BLaER1 treated with 17β-estradiol and CSF1 and Interleukin-3, amounts not matched to agents 10 nM and 100 nM (cell line): ENCODE results near the gene CDC73.
A peak's percentile ranks its signal among the peaks of the same experiment; 100 is the strongest.
"Not testable (repeated sequence)": the region's sequence is repeated elsewhere in the genome, so short reads cannot be mapped to it uniquely, and the experiment has no call there.

Source experiments
- H3K27ac ChIP-seq, 11 experiments: shearing (Covaris generic); formaldehyde crosslinking; 2 replicates each; pipeline ENCODE4 v1.8.1; 2022
- H3K27me3 ChIP-seq, 11 experiments: shearing (Covaris generic); formaldehyde crosslinking; 2 replicates each; pipeline ENCODE4 v1.8.1; 2022
- H3K36me3 ChIP-seq, 11 experiments: shearing (Covaris generic); formaldehyde crosslinking; 2 replicates each; pipeline ENCODE4 v1.8.1; 2022
- H3K4me1 ChIP-seq, 10 experiments: shearing (Covaris generic); formaldehyde crosslinking; 2 replicates each; pipeline ENCODE4 v1.8.1; 2022
- H3K4me2 ChIP-seq, 11 experiments: shearing (Covaris generic); formaldehyde crosslinking; 2 replicates each; pipeline ENCODE4 v1.8.1; 2022
- H3K4me3 ChIP-seq, 10 experiments: shearing (Covaris generic); formaldehyde crosslinking; 2 replicates each; pipeline ENCODE4 v1.8.1; 2022
- H3K9ac ChIP-seq, 11 experiments: shearing (Covaris generic); formaldehyde crosslinking; 2 replicates each; pipeline ENCODE4 v1.8.1; 2022
- H3K9me3 ChIP-seq, 11 experiments: shearing (Covaris generic); formaldehyde crosslinking; replicated peaks in 1 of 11; 2 replicates each; pipeline ENCODE4 v1.8.1; 2022
- H4K20me1 ChIP-seq, 11 experiments: shearing (Covaris generic); formaldehyde crosslinking; 2 replicates each; pipeline ENCODE4 v1.8.1; 2022
- Cebpa-rat ChIP-seq, 11 experiments: shearing (Covaris generic); IDR thresholded peaks; 2 replicates each; pipeline ENCODE4 v1.8.1; 2022

The CDC73 gene

GRCh38 chr1:193181536-193181935, 59.7 kb downstream of the CDC73 start:
- no peaks in the 10 kb centered on the region for H3K27me3 ChIP-seq
- H3K4me2 ChIP-seq = no peak overlapping the region
- TF ChIP-seq Cebpa-rat (IDR thresholded peaks at IDR 0.05) = no peak
- H3K4me3 ChIP-seq = no peak overlapping the region
- H4K20me1 ChIP-seq = peaks cover 38 to 97% (median 64%) of the 10 kb centered on the region in 11 experiments
- peaks cover 0 to 14% (median 6%) of the 10 kb centered on the region in 11 experiments; a peak in 11 of 22 replicates for H3K36me3 ChIP-seq
- H3K9ac ChIP-seq = no peak overlapping the region
- H3K27ac ChIP-seq = no peak overlapping the region
- H3K4me1 ChIP-seq = peaks cover 5 to 9% (median 8%) of the 10 kb centered on the region in 10 experiments; a peak in 12 of 20 replicates
- H3K9me3 ChIP-seq = no peaks in the 10 kb centered on the region

DNA sequence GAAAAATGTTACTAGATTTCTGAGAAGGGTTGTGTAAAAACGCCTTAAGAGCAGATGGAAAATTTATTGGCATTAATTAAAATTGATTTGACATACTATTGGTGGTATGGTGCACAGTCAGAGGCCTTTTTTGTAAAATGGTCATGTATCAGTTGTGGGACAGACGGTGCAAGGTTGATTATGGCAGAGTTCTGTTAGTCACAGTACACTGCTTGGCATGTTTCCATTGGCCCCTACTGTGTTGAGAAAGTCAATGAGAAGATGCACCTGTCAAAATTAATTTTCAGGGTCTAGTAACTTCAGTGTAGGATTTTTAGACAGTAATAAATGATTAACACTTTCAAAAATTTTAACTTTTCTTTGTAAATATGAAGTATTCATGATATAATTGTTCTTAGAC, 60.2 kb downstream of the CDC73 start:
- no peak for TF ChIP-seq Cebpa-rat (IDR thresholded peaks at IDR 0.05)
- no peak overlapping the region for H3K9ac ChIP-seq

DNA sequence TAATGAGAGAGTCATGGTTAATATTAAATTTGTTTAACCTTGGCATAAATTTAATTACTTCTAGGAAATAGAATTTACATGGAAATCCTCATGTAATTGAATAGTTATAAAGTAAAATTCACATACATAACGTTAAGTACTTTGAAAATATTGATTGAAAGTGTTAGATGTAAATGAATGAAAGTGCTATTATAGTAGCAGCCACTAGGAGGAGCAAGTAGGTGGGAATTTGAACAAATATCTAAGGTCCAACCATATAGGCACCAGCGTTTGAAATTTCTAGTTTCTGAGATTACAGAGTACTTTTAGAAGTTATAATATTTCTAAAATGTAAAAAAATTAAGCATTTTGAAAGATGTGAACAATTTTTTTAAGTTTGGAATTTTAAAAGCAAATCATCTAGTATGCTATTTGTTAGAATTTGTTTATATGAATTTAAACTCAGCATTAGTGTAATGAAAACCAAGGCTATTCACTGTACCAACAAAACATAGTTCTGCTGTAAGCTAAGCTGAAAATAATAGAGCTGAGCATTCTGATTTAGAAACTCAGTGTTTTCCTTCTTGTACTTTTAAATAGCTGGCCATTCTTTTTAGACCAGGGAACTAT, 61.3 kb downstream of the CDC73 start:
- Histone ChIP-seq H3K9me3 (no peaks in the 10 kb centered on the region), H3K4me1 (peaks cover 5 to 18% (median 11%) of the 10 kb centered on the region in 10 experiments; a peak in 12 of 20 replicates), H4K20me1 (peaks cover 40 to 97% (median 76%) of the 10 kb centered on the region in 11 experiments), H3K4me3 (no peak overlapping the region), H3K9ac (no peak overlapping the region), H3K36me3 (peaks cover 0 to 5% (median 0%) of the 10 kb centered on the region in 11 experiments; a peak in 1 of 22 replicates), H3K4me2 (no peak overlapping the region), H3K27me3 (no peaks in the 10 kb centered on the region), H3K27ac (no peak overlapping the region)
- TF ChIP-seq Cebpa-rat (IDR thresholded peaks at IDR 0.05) = no peak

More for the DNA sequence above, 60.2 kb downstream of the CDC73 start:
- Histone ChIP-seq H3K4me3 (no peak overlapping the region), H3K4me1 (peaks cover 5 to 13% (median 11%) of the 10 kb centered on the region in 10 experiments; a peak in 12 of 20 replicates), H4K20me1 (peaks cover 40 to 97% (median 66%) of the 10 kb centered on the region in 11 experiments), H3K27me3 (no peaks in the 10 kb centered on the region), H3K4me2 (no peak overlapping the region), H3K36me3 (peaks cover 0 to 9% (median 1%) of the 10 kb centered on the region in 11 experiments; a peak in 9 of 22 replicates), H3K9me3 (no peaks in the 10 kb centered on the region), H3K27ac (no peak overlapping the region)

DNA sequence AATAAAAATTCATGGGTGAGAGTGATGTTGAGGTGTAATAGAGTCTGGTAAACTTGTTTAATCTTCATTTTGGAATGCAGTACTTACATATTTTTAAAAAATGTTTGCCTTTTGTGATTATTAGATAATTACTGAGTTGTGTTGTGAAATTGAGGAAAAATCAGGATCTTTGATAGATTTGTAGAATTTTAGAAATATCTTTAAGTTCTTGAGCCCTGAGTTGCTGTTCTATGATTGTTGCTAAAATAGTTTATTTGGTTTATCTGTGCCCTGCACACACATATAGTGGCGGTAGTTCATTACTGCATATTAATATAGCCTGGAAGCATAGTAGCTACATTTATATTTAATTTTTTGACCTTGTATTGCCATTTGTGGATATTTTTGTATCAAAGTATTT, 62.9 kb downstream of the CDC73 start:
- peaks cover 0 to 17% (median 0%) of the 10 kb centered on the region in 11 experiments; a peak in 3 of 22 replicates for H3K36me3 ChIP-seq
- peaks cover 0 to 6% (median 0%) of the 10 kb centered on the region in 11 experiments; a peak in 1 of 22 replicates for H3K9me3 ChIP-seq
- no peak overlapping the region for H3K4me2 ChIP-seq
- no peaks in the 10 kb centered on the region for H3K27me3 ChIP-seq
- TF ChIP-seq Cebpa-rat (IDR thresholded peaks at IDR 0.05) = no peak
- no peak overlapping the region for H3K27ac ChIP-seq
- no peak overlapping the region for H3K4me3 ChIP-seq
- H4K20me1 ChIP-seq = peaks cover 37 to 97% (median 80%) of the 10 kb centered on the region in 11 experiments
- no peak overlapping the region for H3K9ac ChIP-seq
- H3K4me1 ChIP-seq = peaks cover 5 to 18% (median 10%) of the 10 kb centered on the region in 10 experiments; a peak in 12 of 20 replicates

- H3K36me3 ChIP-seq = peaks cover 0 to 15% (median 2%) of the 10 kb centered on the region in 11 experiments; a peak in 5 of 22 replicates
- H3K4me3 ChIP-seq = no peak overlapping the region
- no peak for TF ChIP-seq Cebpa-rat (IDR thresholded peaks at IDR 0.05)
- peaks cover 5 to 18% (median 10%) of the 10 kb centered on the region in 10 experiments; a peak in 12 of 20 replicates for H3K4me1 ChIP-seq
- peaks cover 0 to 8% (median under 1%) of the 10 kb centered on the region in 11 experiments; a peak in 4 of 22 replicates for H3K9me3 ChIP-seq
- no peak overlapping the region for H3K27ac ChIP-seq
- peaks cover 36 to 97% (median 77%) of the 10 kb centered on the region in 11 experiments for H4K20me1 ChIP-seq
- no peak overlapping the region for H3K9ac ChIP-seq
- H3K4me2 ChIP-seq = no peak overlapping the region
- no peaks in the 10 kb centered on the region for H3K27me3 ChIP-seq
These were observed 63.4 kb downstream of the CDC73 start for GRCh38 chr1:193185211-193185610.

- H3K9ac ChIP-seq = no peak within 1 kb of the TSS
- peaks cover 2 to 17% (median 11%) of the 10 kb centered on the region in 11 experiments; a peak in 21 of 22 replicates for H3K36me3 ChIP-seq
- H3K27me3 ChIP-seq = no peaks in the 10 kb centered on the region
- no peak within 1 kb of the TSS for H3K27ac ChIP-seq
- H4K20me1 ChIP-seq = peaks cover 27 to 95% (median 68%) of the 10 kb centered on the region in 11 experiments
- TF ChIP-seq Cebpa-rat (IDR thresholded peaks at IDR 0.05) = no peak
- no peak within 1 kb of the TSS for H3K4me3 ChIP-seq
- H3K4me1 ChIP-seq = peaks cover 5 to 18% (median 10%) of the 10 kb centered on the region in 10 experiments; a peak in 12 of 20 replicates
- H3K9me3 ChIP-seq = peaks cover 2 to 17% (median 9%) of the 10 kb centered on the region in 11 experiments; a peak in 21 of 22 replicates
- peak within 1 kb of the TSS in 7 of 11 experiments; percentile 1 to 55 (median 24); a peak in 11 of 22 replicates for H3K4me2 ChIP-seq
These were observed 64.3 kb downstream of the CDC73 start, which contains the start of gene B3GALT2 for GRCh38 chr1:193185901-193186731. B3GALT2 (minus strand) TSS chr1:193186613; CDS start chr1:193181562, 5,051 bp downstream.

DNA sequence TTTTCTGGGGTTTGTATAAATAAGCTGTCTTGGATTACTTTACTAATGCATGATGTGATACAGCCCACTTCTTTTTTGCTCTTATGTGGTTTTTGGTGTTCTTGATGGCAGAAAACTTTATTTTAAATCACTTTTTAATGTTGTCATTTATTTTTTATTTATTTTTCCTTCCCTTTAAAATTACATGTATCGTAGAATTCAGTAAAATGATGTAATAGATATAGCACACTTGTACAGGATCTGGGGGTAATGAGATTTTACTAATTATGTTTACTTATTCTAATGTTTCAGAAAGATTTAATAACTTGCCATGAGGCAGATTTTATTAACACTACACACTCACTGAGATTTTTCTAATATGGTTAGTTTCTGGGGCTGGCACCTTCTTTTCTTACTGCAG, 65.3 kb downstream of the CDC73 start:
- Histone ChIP-seq H3K9me3 (peaks cover 12 to 27% (median 19%) of the 10 kb centered on the region in 11 experiments), H3K4me2 (peak overlapping the region in 2 of 11 experiments; percentile 45 to 55; a peak in 4 of 22 replicates), H3K27me3 (no peaks in the 10 kb centered on the region), H3K36me3 (peaks cover 12 to 27% (median 21%) of the 10 kb centered on the region in 11 experiments), H3K9ac (no peak overlapping the region), H4K20me1 (peaks cover 17 to 85% (median 58%) of the 10 kb centered on the region in 11 experiments), H3K4me3 (no peak overlapping the region), H3K4me1 (peaks cover 5 to 18% (median 10%) of the 10 kb centered on the region in 10 experiments; a peak in 12 of 20 replicates), H3K27ac (no peak overlapping the region)
- TF ChIP-seq Cebpa-rat (IDR thresholded peaks at IDR 0.05) = no peak

GRCh38 chr1:193188915-193189314, 67.1 kb downstream of the CDC73 start:
- not testable (repeated sequence) for H3K9ac ChIP-seq, H3K27me3 ChIP-seq, H3K27ac ChIP-seq, H3K4me2 ChIP-seq, H3K4me3 ChIP-seq
- Histone ChIP-seq H3K36me3 (peaks cover 23 to 44% (median 33%) of the 10 kb centered on the region in 11 experiments), H3K9me3 (peaks cover 23 to 38% (median 32%) of the 10 kb centered on the region in 11 experiments), H3K4me1 (peaks cover 5 to 18% (median 10%) of the 10 kb centered on the region in 10 experiments; a peak in 12 of 20 replicates), H4K20me1 (peaks cover 14 to 78% (median 41%) of the 10 kb centered on the region in 11 experiments; a peak in 21 of 22 replicates)
